HG02798 (cell line): Measurements from ENCODE around the gene GPX2.

Experiments used
- ATAC-seq: cut with Tn5 transposase; IDR thresholded peaks from one replicate; pipeline ENCODE4 v1.9.1; 2021; ENCODE audit warnings: mild to moderate bottlenecking; ENCODE audit not compliant: unreplicated experiment, poor library complexity

GPX2 gene

DNA sequence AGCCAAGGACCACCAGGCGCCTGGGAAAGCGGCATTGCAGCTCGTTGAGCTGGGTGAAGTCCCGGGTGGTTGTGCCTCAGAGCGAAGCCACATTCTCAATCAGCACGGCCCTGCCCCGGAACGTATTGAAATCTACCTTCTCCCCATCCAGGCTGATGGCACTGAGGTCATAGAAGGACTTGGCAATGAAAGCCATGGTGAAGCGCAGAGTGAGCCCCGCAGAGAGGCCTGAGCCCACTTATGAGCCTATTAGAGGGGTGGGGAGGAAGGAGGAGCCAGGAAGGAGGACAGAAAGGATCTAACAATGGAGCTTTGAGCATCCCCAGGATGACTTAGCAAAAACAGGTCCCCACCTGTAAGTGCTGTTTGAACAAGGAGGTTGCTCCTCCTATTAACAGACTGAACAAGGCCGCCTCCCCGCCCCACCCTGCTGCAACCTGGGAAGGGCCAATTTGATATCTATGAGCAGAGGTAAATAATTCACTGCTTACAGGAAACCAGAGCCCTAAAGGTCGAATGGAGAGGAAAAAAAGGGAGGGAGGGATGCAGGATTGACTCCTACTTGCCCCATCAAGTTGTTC lies at the start of gene GPX2:
Gene GPX2, minus strand, starts transcription at position 215 of the 581 bp plus-strand sequence. Its CDS starts 19 bp downstream, at position 196.
- ATAC-seq: no peak

DNA sequence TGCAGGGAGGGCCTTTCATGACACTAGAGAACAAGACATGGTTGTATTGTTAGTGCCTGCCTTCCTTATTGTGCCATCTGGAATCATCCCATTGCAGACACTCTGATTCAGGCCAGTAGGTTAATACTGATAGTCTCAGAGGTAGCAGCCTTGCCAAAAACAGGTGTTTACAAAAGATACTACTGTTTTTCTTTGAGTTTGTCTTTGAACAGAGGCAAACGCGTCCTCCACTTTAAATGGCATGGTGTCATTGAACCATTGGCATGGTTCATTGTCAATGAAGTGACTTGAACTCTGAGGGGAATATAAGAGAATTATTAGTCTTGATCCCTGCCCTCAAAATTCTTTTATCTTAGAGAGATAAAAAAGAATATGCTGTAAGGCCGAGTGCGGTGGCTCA lies 48.4 kb upstream of the GPX2 start:
- ATAC-seq: no peak

DNA sequence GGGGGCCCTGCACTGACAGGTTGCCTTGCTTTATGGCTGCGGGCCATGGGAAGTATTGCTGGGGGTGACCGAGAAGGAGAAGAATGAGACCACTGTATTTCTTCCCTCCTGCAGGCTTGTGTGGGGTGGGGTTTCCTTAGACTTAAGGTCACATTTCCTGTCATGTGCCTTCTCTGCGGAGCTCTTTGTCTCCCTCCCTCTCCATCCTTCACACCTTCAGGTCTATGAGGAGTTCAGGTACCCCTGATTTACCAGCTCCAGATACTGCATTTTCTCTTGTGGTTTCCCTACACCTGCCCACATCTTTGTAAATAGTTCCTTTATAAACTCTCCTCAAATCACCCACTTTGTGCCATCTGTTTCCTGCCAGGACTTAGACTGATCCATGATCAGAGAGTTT lies 47.8 kb upstream of the GPX2 start:
- no peak for ATAC-seq

GRCh38 chr14:64987438-64987767 lies 44.9 kb upstream of the GPX2 start:
- no peak for ATAC-seq

GRCh38 chr14:64986648-64987437 lies 44.3 kb upstream of the GPX2 start, which contains the start of gene FNTB:
Gene FNTB (plus strand): TSS chr14:64986895. CDS start chr14:64986954, 59 bp downstream.
- ATAC-seq: peak; percentile 96

- ATAC-seq: no peak
These were observed 41.1 kb upstream of the GPX2 start for GRCh38 chr14:64983439-64984310.

DNA sequence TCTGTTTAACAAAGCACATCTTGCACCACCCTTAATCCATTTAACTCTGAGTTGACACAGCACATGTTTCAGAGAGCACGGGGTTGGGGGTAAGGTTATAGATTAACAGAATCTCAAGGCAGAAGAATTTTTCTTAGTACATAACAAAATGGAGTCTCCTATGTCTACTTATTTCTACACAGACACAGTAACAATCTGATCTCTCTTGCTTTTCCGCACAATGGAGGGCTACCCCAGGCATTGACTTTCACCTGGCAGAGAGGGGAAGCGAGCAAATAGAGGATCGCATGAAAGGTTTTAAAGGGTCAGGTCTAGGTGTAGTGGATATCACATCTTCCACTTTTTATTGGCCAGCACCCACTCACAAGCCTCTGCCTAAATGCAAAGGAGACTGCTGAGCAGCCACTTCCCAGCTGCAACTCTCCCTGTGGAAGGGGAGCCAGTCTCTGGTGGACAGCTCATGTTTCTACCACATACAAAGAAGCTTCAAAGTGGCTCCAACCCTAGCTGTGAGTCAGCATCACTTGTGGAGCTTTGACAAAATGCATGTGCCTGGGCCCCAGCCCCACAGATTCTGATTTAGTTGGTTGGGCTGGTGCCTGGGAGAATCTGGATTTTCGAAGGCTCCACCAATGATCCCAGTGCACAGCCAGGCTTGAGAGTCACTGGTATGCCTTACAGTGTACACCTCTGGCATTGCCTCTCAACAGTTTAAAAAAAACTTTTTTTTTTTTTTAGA lies 37.0 kb upstream of the GPX2 start:
- no peak for ATAC-seq

- ATAC-seq: no peak
These were observed 32.0 kb upstream of the GPX2 start for GRCh38 chr14:64974563-64974962.

- ATAC-seq: no peak
These were observed 31.3 kb upstream of the GPX2 start for GRCh38 chr14:64973826-64974225.

DNA sequence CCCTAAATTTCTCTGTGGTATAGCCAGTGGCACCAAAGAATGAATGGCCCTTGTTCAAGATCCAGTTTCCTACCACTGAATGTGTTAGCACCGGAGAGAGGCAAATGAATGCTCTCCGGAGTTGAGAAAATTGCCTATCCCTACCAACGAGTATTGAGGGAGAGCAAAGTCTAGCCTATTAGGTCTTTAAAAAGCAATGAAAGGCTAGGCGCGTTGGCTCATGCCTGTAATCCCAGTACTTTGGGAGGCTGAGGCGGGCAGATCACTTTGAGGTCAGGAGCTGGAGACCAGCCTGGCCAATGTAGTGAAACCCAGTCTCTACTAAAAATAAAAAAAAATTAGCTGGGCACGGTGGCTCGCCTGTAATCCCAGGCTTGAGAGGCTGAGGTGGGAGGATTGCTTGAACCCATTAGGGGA lies 30.5 kb upstream of the GPX2 start:
- ATAC-seq: no peak

GRCh38 chr14:64971943-64972791 lies 29.6 kb upstream of the GPX2 start, which contains the start of gene RAB15:
Gene RAB15 (minus strand): TSS chr14:64972336. CDS start chr14:64972076, 260 bp downstream.
- ATAC-seq: peak; percentile 43

DNA sequence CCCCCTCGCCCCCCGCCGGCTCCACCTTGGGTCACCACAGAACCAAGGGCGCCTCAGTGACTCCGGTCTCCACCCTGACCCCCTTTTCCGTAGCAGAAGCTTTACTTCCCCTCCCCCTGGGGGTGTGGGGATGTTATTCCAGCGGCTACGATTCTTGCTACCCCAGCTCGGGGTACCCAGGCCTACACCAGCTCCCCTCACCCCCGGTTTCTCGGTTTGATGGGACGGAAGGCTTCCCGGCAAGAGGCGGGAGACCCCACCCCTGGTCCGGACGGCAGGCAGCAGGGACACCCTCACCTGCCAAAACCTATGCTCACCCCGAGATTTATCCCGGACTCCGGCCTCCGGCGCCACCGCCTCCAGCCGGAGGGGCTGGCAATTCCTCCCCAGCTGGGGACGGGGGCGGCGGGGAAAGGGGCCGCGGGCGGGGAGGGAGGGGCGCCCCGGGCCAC lies 29.0 kb upstream of the GPX2 start:
- ATAC-seq: no peak

- no peak for ATAC-seq
These were observed 28.4 kb upstream of the GPX2 start for GRCh38 chr14:64970776-64971477.

- ATAC-seq: no peak
These were observed 27.5 kb upstream of the GPX2 start for GRCh38 chr14:64970041-64970440.

- ATAC-seq: no peak
These were observed 26.1 kb upstream of the GPX2 start for GRCh38 chr14:64968651-64969050.

- no peak for ATAC-seq
These were observed 25.6 kb upstream of the GPX2 start for GRCh38 chr14:64968167-64968566.

DNA sequence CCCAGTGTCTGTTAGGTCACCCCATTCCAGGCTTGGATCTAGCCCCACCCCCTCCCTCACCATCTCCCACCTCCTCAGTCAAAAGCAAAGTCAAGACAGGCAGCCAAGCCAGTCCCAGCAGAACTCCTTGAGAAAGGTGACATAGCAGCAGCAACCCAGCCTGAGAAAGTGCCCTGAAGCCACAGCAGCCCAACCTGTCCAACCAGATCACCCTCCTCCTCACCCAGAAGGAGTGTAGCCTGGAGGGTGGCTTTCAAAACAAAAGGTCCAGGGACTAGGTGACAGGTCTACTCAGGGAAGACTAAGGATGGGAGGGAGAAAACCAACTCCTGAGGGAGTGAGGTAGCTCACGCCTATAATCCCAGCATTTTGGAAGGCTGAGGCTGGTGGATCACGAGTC lies 24.4 kb upstream of the GPX2 start:
- ATAC-seq: no peak

DNA sequence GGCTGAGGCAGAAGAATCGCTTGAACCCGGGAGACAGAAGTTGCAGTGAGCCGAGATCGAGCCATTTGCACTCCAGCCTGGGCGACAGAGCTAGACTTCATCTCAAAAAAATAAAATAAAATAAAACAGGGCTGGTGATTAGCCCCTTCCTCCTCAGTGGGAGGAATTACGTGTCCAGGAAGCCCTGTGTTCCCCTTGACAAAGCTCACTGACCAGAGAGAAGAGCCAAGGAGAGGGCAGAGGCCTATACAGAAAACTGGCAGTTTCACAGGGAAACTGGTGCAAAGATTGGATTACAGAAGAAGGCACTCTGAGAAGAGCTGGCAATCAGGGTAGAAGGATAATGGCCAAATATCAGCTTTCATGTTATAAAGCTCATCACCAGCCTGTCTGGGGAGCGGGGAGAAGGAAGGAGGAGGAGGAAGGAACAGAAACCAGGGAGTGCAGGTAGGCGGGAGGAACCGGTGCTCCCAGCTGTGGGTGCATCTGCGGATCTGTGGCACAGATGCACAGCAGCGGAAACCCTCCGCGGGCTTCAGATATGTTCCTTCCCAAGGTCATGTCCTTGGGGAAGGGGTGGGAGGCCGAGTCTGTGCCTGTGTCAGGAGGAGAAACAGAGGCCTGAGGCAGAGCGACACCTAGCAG lies 22.9 kb upstream of the GPX2 start:
- ATAC-seq: no peak
